Measurements from ENCODE around the gene BRD3OS.

BRD3OS gene, protein sequence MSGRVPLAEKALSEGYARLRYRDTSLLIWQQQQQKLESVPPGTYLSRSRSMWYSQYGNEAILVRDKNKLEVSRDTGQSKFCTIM

DNA sequence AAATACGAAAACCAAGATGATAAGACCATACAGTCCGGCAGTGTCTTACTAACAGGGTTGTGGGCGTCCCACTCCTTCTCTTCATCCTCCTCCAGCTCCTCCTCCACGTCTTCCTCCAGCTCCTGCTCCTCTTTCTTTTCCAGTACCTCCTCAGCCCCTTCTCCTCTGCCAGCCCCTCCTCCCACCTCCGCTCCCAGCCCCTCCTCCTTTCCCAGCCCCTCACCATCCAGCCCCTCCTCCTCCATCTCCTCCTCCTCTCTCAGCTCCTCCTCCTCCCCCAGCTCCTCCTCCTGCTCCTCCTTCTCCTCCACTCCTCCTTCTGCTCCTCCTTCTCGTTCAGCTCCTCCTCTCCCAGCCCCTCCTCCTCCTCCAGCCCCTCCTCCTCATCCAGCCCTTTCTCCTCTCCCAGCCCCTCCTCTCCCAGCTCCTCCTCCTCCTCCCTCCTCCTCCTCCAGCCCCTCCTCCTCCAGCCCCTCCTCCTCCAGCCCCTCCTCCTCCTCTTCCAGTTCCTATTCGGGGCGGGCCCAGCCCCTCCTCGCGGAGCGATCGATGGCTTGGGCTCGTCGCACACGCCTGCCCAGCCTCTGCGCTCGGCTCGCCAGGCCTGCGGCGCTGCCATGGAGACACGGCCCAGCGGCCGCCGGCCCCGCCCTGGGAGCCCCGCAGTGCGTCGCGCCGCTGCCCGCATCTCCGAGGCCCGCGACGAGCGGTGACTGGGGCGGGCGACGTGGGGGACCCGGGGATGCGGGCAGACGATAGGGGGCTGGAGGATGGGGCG is at the start of gene BRD3OS:
BRD3OS (plus strand) TSS at position 654 of the 778 bp plus-strand sequence. CDS start 1,267 bp downstream, outside the sequence.
- peak; percentile 81 for DNase-seq (ENCODE audit: low read depth)

DNA sequence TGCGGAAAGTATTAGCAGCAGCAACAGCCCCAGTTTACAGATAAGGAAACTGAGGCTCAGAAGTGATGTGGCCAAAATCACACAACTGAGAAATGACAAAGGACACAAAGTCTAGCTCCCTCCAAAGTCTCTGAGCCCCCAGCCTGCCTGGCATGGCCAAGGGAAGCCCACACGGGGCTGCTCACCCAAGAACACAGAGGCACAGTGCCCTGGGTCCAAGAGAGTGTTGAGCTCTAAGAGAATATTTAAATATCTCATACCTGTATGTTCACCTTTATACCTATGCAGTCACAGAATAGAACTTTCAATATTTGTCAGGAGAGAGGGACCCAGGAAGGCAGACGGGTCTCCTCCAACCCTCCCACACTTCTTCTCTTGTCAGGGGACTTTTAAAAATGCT is 49.8 kb upstream of the BRD3OS start:
- no peak for DNase-seq (ENCODE audit: low read depth)

DNA sequence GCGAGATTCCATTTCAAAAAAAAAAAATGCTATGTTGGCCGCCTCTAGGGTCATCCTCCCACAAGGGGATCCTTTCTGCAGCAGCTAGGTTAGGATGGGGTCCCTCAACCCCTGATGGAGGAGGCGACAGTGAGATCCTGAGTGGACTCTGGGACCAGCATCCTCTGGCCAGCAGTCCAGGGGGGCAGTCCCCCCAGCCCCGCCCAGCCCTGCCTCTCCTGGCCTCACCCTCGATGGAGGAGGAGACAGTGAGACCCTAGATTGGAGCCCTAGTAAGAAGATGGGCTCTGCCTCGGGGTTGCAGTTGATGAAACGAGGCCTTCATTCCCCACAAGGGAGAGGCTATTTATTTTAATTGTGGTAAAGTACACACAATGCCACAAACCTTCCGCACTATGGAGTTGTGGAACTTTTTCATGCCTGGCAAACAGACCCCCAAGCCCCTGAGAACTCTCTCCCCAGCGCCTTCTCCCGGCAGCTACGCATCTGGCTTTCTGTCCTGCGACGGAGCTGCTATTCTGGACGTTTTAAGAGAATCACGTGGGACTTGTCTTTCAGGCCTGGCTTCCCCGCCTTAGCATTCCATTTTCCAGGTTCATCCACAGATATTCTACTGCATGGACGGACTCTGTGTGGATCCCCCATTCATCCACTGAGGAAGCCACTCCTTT is 49.0 kb upstream of the BRD3OS start:
- no peak for DNase-seq (ENCODE audit: low read depth)

DNA sequence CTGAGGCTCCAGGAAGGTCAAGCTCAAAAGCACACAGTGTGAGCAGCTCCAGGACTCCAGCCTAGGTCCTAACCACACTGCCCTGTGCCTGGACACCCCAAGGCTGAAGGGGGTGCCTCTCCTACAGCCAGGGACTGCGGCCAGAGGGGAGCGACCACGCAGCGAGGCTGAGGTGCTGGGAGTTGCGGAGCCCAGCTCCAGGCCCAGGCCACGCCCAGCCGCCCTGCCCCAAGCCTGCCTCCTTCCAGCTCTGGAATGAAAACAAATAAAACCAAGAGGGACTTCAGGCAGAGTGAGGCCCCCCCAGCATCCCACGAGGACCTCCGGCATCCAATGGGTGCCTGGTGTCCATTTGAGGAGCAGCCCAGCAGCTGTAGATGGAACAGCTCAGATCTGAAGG is 48.4 kb upstream of the BRD3OS start:
- DNase-seq (ENCODE audit: low read depth), result no peak

DNA sequence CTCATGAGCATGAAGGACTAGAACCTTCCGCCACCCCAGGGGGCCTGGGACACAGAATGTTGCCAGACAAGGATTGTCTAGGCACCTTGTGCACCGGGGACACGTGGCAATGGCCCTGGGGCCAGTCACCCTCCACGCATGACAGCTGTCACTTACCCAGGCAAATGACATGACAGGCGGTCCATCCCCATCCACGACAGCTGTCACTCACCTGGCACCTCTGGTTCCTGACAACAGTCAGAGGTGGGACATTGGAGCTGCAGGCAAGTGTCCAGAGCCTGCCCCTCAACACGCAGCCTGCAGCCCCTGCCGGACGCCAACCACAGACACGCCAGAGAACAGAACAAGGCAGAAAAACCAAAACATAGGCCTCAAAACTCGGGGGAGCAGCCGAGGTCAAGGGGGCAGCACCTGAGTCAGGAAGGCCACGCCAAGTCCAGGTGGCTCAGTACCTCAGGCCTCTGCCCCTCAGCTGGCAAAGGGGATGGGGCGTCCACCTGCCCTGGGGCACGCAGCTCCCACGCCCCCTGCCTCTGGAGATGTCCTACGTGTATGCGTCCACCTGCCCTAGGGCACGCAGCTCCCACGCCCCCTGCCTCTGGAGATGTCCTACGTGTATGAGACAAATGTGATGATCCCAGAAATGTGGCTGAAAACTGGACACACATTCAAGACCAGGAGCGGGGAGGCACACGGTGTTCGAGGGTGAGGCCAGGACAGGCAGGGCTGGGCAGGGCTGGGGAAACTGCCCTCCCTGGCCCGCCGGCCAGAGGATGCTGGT is 47.7 kb upstream of the BRD3OS start:
- DNase-seq (ENCODE audit: low read depth), result no peak

DNA sequence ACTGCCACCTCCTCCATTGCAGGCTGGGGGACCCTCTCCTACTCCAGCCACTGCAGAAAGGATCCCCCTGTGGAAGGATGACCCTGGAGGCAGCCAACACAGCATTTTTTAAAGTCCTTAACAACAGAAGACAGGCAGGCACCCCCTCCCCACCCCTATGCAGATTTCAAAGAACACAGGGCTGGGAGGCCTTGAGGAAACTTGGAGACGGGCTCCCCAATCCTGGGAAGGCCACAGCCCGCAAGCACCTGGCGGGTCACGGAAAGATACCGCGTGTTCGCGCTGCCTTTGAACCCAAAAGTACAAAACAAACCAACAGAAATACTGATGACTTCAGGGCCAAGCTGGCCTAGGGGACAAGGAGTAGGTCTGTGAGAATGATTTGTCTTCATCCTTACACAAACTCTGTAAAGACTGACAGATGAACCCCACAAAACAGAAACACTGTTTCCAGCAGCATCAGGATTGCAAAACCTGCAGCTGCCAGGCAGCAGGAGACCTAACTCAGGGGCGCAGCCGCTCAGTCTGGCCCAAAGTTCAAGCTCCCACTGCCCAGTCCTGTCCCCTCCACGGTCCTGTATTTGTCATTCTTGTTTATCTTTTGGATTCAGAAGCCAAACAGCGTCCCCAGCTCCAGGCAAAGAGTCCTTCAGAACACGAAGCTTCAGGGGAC is 46.9 kb upstream of the BRD3OS start:
- DNase-seq (ENCODE audit: low read depth), result no peak

DNA sequence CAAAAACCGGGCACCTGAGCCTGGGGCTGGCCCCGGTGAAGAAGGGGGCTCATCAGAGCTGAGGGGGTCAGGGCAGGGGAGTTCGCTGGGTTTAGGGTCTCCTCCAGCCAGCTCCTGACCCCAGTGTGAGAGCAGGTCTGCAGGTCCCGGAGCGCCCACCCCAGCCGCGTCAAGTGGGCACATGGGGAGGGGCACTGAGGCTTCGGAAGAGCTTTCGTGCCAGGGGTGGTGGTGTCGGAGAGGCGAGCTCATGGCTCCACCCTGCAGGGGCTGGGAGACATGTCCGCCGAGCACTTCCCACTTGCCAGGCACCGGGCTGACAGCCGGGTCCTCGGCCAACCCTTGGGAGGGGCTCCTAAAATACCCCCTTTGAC is 46.4 kb upstream of the BRD3OS start:
- DNase-seq (ENCODE audit: low read depth), result no peak

DNA sequence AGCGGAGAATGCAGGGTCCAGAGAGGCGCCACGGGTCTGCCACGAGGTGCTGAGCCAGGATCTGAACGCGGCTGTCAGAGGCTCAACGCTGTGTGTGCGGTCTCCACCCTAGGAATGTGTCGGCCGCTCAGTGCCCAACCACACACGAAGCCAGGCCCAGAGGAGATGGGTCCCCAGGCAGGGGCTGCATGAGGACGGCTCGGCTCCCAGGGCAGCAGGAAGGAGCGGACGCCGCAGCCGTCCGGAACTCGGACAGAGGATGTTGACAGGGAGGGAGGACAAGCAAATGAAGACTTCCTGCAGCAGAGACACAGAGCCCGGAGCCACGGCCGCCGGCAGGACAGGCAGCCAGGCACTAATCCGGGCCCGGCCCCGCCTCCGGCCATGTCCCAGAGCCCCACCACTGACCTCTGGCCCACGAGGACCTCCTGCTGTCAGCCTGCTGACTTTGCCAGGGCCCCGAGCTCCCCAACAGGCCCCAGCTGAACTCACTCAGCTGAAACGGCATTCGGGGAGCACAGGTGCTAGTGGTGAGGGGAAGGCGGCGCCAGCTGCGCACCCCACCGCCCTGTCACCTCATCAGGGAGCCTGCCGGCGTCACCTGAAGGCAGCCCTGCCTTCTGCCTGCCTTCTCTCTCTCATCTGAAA is 45.9 kb upstream of the BRD3OS start:
- DNase-seq (ENCODE audit: low read depth), result no peak

DNA sequence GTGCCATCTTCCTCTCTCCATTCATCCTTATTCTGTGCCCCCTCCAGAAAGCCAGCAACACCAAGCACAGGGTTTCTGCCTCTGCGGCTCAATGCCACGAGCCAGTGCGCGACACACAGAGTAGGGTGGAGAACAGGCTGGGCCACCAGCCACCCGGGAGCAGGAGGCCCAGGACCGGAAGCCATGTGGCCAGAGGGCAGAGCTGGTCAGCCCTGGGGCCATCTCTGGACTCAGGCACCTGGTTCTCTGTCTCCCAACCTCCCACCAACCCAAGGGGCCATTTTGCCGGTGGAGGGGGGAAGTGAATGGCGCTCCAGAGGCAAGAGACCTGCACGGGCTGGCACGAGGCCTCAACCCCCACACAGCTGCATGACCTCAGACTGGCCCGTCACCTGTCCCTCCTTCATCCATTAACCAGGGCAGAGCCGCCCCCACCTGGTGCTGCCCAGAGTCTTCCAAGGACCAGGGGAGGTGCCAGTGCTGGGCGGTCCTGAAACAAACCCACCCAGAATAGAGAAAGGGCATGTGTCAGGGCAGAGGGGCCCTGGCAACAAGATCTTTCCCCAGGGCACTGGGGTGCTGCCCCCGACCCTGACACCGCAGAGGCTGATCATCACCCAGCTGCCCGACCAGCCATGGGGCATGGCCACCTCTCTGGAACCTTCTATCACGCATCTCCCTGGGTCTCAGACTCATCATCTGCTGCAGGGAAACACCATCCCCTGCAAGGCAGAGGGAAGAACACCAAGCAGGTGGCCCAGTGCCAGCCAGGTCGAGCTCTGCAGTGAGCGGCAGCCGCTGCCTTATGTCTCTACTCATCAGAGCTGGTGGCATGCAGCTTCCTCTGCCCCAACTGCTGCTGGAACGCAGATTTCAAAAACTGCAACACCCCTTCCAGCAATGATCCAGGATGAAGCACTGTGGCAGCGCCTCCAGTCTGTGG is 45.1 kb upstream of the BRD3OS start:
- no peak for DNase-seq (ENCODE audit: low read depth)

DNA sequence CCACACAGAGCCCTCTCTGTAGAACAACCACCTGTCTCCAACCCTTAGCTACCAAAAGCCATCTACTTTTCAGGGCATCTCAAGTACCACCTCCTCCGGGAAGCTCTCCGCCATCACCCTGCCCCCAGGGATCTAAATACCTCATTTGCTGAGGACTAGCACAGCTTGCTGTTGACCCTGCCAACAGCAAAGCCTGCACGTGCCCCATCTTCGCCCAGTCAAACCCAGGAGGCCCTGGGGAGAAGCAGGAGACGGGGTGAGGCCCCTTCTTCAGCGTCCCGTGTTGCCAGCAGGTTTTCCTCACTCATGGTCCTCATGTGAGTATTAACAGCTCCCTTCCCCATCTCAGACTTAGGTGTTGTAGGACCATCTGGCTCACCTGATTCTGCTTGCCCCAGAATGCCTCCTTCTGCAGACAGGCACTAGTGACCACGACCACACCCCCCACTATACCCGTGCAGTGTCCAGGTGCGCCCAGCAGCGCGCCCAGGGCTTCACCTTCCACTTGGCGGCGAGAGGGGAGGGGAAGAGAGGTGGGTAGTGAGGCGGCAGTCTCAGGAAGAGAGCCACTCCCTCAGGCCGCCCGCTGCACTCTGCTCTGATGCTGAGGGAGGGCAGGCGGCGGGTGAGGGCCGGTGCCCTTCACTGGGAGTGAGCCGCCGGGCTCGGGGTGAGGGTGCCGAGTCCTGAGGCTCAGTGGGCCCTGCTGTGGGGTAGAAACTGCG is 44.3 kb upstream of the BRD3OS start:
- DNase-seq (ENCODE audit: low read depth), result no peak

DNA sequence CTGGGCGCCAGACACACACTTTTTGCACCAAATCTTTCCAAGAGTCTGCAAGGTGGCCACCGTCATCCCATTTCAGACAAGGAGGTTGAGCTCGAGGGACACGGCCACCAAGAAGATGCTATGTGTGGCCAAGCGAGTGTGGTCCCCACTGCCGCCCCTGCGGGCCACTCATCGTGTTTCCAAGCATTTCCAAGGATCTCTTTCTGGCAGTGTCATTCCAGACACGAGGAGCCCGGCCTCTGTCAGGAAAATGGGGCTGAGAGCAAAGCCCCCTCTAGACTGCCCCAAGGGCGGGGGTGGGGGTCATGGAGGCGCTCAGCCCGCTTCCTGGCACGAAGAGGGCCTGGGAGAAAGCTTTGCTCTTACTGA is 43.7 kb upstream of the BRD3OS start:
- DNase-seq (ENCODE audit: low read depth), result no peak

DNA sequence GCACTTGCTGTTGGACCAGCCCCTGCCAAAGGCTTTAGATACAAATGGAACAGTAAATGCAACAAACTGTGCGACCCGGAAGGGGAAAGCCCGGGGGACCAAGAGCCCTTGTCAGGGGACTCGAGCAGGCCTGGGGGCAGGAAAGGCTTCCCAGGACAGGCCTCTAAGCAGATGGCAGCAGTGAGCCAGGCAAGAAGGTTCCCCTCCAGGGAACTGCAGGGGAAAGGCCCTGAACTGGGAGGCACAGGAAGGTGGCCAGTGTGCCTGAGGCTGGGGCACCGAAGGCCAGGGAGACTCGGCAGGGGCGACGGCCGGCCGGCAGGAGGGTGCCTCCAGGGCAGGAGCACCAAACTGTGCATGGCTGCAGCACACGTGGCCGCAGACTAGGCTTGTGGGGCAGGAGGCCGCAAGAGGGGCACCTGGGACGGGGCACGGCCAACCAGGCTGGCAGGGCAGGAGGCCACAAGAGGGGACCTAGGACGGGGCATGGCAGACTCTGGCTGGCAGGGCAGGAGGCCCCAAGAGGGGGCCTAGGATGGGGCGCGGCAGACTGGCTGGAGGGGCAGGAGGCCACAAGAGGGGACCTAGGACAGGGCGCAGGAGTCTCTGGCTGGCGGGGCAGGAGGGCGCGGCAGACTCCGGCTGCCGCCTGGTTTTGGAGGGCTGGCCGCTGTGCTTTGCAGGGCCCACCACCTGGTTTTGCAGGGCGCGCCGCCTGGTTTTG is 43.2 kb upstream of the BRD3OS start:
- DNase-seq (ENCODE audit: low read depth), result no peak

DNA sequence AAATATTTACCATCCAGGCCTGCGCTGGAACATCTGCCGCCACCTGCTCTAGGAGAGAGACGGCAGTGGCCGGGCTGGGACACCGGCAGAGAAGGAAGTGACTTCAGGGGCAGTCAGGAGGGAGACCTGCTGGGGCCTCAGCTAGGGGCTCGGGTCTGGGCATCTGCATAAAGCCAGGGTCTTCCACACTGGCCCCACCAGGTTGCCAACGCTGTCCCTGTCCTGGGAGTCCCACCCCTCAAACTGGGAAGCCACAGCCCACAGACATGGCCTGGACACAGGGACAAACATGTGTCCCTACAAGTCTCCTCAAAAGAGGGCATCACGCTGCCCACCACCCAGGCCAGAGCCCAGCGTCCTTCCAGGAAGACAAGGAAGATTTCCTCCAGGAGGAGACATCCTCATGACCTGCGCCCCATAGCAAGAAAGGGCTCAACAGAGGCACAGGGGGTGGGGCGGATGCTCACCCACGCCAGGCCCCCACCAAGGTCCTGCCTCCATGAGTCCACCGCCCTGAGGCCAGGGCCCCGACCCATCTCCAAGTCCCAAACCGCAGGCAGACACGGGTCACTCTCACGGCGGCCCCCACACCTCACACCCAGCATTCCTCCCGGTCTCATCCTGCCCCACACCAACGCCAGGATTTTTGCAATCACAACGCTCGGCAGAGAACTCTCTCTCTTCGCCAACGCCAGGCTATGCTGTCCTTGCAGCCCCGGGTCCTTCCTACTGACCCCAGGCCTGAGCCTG is 42.1 kb upstream of the BRD3OS start:
- DNase-seq (ENCODE audit: low read depth), result no peak

DNA sequence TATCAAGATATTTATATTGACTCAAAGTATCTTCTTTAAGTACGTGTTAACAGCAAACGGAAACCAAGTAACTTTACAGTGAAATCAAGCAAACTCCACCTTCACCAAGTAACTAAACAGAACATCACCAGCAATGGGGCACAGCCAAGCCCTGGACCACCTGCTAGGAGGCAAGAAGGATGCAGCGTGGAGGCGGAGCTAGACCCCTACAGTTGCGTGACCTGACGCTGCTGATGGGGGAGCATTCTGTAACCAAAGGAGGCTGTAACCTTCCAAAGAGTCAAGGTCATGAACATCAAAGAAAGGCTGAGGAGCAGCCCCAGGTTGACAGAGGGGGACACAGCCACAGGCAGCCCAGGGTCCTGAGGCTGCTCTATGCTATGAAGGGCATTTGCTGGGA is 39.2 kb upstream of the BRD3OS start:
- DNase-seq (ENCODE audit: low read depth), result no peak

DNA sequence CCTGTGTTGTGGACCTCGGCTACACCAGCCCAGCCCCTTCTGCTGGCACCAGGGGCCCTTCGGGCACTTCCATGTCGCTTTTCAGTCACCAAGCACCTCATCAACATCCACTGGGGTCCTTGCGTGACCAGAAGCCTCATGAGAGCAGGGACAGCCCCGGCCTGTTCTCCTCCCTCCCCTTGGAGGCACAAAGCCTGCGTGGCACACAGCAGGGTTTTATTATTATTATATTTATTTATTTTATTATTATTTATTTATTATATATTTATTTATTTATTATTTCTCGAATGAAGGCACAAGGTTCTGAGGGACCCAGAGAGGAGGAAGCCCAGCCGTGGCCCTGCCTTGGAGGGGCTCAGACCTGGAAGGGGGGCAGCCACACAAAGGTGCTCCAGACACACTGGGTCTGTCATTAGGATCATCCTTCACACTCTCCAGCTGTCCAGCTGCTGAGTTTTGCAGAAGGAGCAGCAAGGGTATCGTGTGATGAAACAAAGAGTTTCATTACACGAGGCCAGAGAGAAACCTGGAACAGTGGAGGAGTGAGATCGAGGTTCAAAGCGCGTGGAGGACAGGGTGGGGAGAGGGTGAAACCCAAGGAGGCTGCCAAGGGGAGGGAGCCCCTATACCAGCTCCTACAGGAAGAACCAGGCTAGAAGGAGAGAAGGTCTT is 38.4 kb upstream of the BRD3OS start:
- no peak for DNase-seq (ENCODE audit: low read depth)

DNA sequence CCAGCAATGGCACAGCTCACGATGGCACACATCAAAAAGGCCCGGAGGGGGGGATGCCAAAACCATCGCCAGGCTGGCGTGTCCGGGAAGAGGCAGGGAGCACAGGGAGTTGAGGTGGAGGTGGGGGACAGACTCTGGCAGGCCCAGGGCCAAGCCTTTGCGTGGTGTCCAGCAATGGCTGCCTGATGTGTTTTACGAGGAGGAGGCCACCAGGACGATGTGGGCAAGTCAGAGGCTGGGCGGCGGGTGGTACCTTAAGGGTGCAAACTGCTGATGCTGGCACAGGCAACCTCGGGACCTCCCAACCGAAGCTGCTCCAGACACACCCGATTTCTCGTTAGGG is 37.9 kb upstream of the BRD3OS start:
- no peak for DNase-seq (ENCODE audit: low read depth)

DNA sequence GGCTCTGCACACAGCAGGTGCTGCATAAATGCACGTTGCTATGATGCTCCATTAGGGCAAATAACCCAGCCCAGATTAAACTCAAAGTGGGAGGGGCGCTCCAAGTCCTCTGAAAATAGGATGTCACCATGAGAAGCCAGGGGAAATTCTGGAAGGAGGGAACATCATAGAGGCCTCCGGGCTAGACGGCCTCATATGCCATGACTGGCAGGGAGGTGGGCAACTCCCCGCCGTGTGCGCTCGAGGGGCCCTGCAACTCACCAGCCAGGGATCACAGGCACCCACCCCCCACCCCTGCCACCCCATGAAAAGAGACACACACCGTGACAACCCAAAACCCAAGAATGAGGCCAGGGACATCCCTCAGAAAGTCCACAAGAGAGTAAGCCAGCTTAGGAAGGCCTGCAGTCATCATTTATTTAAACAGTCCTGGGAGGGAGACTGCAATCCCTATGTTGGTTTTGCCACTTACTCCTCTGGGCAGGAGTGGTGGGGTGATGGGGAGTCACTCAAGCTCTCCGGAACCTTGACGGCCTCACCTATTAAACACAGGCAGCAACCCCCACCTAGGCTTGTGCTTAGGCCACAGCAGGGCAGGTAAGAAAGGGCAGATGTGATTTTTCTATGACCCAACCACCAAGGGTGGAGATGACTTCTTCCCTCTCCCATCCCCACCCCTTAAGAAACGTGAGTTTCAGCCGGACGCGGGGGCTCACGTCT is 37.2 kb upstream of the BRD3OS start:
- DNase-seq (ENCODE audit: low read depth), result no peak
